Astrocyte (in vitro differentiated cells and primary cell): ENCODE measurements around the gene WSB1. TPM values are rescaled to one million over a fixed set of nuclear protein-coding genes. Genes with fewer than 3 reads are reported as not detected.

Source experiments
- DNase-seq: peaks from one replicate; pipeline ENCODE4 v3.0.0-alpha.2; 2010; ENCODE audit warnings: low read depth
- FAIRE-seq: peaks from 2 replicates; lab custom pipeline; 2011; peaks lifted over from hg19 to GRCh38; lab: Jason Lieb, UNC
- H2AFZ ChIP-seq: 2 replicates; pipeline ENCODE4 v1.6.0; 2012; ENCODE audit warnings: low read depth, low read length, inconsistent platforms
- H3K27ac ChIP-seq: 2 replicates; pipeline ENCODE4 v1.5.1; 2011; ENCODE audit warnings: low read depth, low read length, inconsistent platforms
- H3K27me3 ChIP-seq: 2 replicates; pipeline ENCODE4 v1.6.0; 2011; ENCODE audit warnings: low read length, inconsistent platforms; ENCODE audit not compliant: insufficient read depth
- H3K36me3 ChIP-seq: 2 replicates; pipeline ENCODE4 v1.5.1; 2011; ENCODE audit warnings: low read length, inconsistent platforms; ENCODE audit not compliant: insufficient read depth
- H3K4me1 ChIP-seq: 2 replicates; pipeline ENCODE4 v1.5.1; 2011; ENCODE audit warnings: low read length, inconsistent platforms; ENCODE audit not compliant: insufficient read depth
- H3K4me2 ChIP-seq: 2 replicates; pipeline ENCODE4 v1.6.0; 2012; ENCODE audit warnings: low read length, inconsistent platforms
- H3K4me3 ChIP-seq: 2 replicates; pipeline ENCODE4 v1.5.1; 2011; ENCODE audit warnings: low read depth, mild to moderate bottlenecking, low read length, inconsistent platforms; ENCODE audit not compliant: insufficient read depth
- H3K79me2 ChIP-seq: 2 replicates; pipeline ENCODE4 v1.6.0; 2012; ENCODE audit warnings: mild to moderate bottlenecking, low read length, inconsistent platforms; ENCODE audit not compliant: insufficient read depth
- H3K9ac ChIP-seq: 2 replicates; pipeline ENCODE4 v1.6.0; 2012; ENCODE audit warnings: mild to moderate bottlenecking, low read length, inconsistent platforms
- H3K9me3 ChIP-seq: 2 replicates; pipeline ENCODE4 v1.5.1; 2012; ENCODE audit warnings: low read depth, mild to moderate bottlenecking, low read length, inconsistent platforms; ENCODE audit not compliant: insufficient read depth
- H4K20me1 ChIP-seq: 2 replicates; pipeline ENCODE4 v1.6.0; 2012; ENCODE audit warnings: low read length, inconsistent platforms; ENCODE audit not compliant: insufficient read depth
- H3K27ac Mint-ChIP-seq: one replicate; pipeline ENCODE4 v1.8.0; 2021; ENCODE audit warnings: mild to moderate bottlenecking, mixed read lengths; ENCODE audit not compliant: unreplicated experiment
- H3K27me3 Mint-ChIP-seq: one replicate; pipeline ENCODE4 v1.8.0; 2021; ENCODE audit warnings: low read depth, mixed read lengths; ENCODE audit not compliant: unreplicated experiment
- H3K36me3 Mint-ChIP-seq: one replicate; pipeline ENCODE4 v1.8.0; 2021; ENCODE audit warnings: low read depth, mixed read lengths; ENCODE audit not compliant: unreplicated experiment
- H3K4me1 Mint-ChIP-seq: one replicate; pipeline ENCODE4 v1.8.0; 2021; ENCODE audit warnings: low read depth, mixed read lengths; ENCODE audit not compliant: unreplicated experiment
- H3K4me3 Mint-ChIP-seq: one replicate; pipeline ENCODE4 v1.8.0; 2021; ENCODE audit warnings: mild to moderate bottlenecking, moderate library complexity, mixed read lengths; ENCODE audit not compliant: unreplicated experiment
- H3K9me3 Mint-ChIP-seq: one replicate; pipeline ENCODE4 v1.8.0; 2021; ENCODE audit warnings: mild to moderate bottlenecking, mixed read lengths; ENCODE audit not compliant: unreplicated experiment
- EZH2 ChIP-seq: IDR thresholded peaks from 2 replicates; pipeline ENCODE4 v1.6.1; 2012; ENCODE audit warnings: mild to moderate bottlenecking, low read length, inconsistent platforms; ENCODE audit not compliant: insufficient read depth
- total RNA-seq: library from RNA; stranded (reverse); gene quantifications from 2 replicates; pipeline ENCODE4 v1.2.1, GENCODE V29; 2021
- TF ChIP-seq, protein P1 (sequence below): IDR thresholded peaks from 2 replicates; pipeline ENCODE4 v1.5.1; 2011; ENCODE audit warnings: low read depth, mild to moderate bottlenecking, inconsistent platforms, low read length, moderate library complexity; ENCODE audit not compliant: insufficient read depth

Gene WSB1
- total RNA-seq, 1 donor from 2014 or later = 217 TPM

DNA sequence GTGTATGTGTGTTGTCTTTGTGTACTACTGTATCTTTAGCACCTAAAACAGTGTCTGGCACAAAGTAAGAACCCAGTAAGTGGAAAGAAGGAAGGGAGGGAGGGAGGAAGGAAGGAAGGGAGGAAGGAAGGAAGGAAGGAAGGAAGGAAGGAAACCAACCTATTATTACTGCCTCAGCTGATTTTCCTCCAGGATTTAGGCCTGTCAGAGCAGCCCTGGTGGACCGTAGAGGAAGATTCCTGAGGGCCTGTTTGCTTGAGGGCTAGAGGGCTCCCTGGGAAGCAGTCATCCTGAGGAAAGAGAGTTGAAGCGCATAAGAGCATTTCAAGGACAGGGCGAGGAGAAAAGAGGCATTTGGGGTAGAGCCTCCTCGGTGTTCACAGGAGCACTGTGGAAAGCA, 61.5 kb downstream of the WSB1 start:
- Histone ChIP-seq H3K9me3 (no peaks in the 10 kb centered on the region), H3K4me3 (no peak overlapping the region), H3K9ac (no peak overlapping the region), H3K36me3 (no peaks in the 10 kb centered on the region), H3K27ac (no peak overlapping the region), H3K27me3 (no peaks in the 10 kb centered on the region), H2AFZ (no peak overlapping the region), H3K4me1 (peaks cover 19% of the 10 kb centered on the region), H3K4me2 (no peak overlapping the region), H4K20me1 (no peaks in the 10 kb centered on the region), H3K79me2 (no peaks in the 10 kb centered on the region)
- Mint-ChIP-seq H3K36me3 (no peaks in the 10 kb centered on the region), H3K4me1 (peaks cover under 1% of the 10 kb centered on the region), H3K9me3 (no peaks in the 10 kb centered on the region), H3K27me3 (peaks cover 2% of the 10 kb centered on the region), H3K27ac (no peak overlapping the region), H3K4me3 (no peak overlapping the region)
- TF ChIP-seq EZH2 = no peak
- TF ChIP-seq, protein P1, sequence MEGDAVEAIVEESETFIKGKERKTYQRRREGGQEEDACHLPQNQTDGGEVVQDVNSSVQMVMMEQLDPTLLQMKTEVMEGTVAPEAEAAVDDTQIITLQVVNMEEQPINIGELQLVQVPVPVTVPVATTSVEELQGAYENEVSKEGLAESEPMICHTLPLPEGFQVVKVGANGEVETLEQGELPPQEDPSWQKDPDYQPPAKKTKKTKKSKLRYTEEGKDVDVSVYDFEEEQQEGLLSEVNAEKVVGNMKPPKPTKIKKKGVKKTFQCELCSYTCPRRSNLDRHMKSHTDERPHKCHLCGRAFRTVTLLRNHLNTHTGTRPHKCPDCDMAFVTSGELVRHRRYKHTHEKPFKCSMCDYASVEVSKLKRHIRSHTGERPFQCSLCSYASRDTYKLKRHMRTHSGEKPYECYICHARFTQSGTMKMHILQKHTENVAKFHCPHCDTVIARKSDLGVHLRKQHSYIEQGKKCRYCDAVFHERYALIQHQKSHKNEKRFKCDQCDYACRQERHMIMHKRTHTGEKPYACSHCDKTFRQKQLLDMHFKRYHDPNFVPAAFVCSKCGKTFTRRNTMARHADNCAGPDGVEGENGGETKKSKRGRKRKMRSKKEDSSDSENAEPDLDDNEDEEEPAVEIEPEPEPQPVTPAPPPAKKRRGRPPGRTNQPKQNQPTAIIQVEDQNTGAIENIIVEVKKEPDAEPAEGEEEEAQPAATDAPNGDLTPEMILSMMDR = no peak
- no peak for FAIRE-seq
- DNase-seq = no peak

DNA sequence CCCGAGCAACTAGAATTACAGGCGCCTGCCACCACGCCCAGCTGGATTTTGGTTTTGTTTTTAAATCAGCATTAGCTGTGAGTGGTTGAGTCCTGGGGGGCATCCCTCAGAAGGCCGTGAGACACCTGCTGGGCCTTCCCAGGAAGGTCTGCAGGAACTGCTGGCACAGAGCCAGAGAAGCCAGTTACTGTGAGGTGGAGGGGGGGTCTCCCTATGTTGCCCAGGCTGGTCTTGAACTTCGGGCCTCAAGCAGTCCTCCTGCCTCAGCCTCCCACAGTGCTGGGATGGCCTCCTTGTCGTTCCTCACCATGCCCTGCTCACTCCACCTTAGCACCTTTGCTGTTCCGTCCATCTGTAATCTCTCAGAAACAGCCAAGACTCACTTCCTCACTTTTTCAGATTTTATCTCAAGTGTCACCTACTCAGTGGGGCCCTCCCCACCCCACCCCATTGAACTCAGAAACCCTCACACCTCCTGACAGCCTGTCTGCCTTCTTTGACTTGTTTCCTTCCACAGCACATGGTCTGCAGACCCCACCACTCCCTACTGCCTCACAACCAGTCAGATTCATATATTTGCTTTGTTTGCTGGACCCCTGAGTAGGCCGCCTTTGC, 62.3 kb downstream of the WSB1 start:
- Histone ChIP-seq H3K4me3 (no peak overlapping the region), H3K9ac (no peak overlapping the region), H3K9me3 (no peaks in the 10 kb centered on the region), H3K4me1 (peaks cover 19% of the 10 kb centered on the region), H2AFZ (no peak overlapping the region), H3K79me2 (no peaks in the 10 kb centered on the region), H3K4me2 (no peak overlapping the region), H4K20me1 (no peaks in the 10 kb centered on the region), H3K27ac (no peak overlapping the region), H3K27me3 (no peaks in the 10 kb centered on the region), H3K36me3 (no peaks in the 10 kb centered on the region)
- Mint-ChIP-seq H3K4me3 (no peak overlapping the region), H3K36me3 (no peaks in the 10 kb centered on the region), H3K4me1 (peaks cover 4% of the 10 kb centered on the region), H3K27me3 (peaks cover 2% of the 10 kb centered on the region), H3K9me3 (no peaks in the 10 kb centered on the region), H3K27ac (no peak overlapping the region)
- DNase-seq (no peak), FAIRE-seq (no peak)
- TF ChIP-seq, protein P1 = no peak
- no peak for TF ChIP-seq EZH2

DNA sequence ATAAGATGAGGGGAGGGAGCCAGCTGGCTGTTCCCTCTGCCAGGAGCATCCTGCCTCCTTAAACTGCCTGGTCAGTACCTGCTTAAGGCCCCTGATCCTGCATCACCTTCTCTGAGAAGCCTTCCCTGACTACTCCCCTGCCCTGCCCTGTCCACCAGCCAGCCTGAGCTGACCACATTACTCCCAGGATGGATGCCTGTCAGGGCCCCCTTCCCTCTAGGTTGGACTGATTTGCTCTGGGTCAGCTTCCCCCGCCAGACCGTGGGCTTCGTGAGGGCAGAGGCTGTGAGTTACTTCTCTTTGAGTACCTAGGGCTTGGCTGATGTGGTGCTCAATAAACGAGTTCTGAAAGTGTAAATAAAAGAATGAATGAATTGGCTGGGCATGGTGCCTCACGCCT, 63.3 kb downstream of the WSB1 start:
- Histone ChIP-seq H3K27me3 (no peaks in the 10 kb centered on the region), H2AFZ (no peak overlapping the region), H3K4me2 (no peak overlapping the region), H3K9me3 (no peaks in the 10 kb centered on the region), H3K79me2 (no peaks in the 10 kb centered on the region), H3K4me1 (peaks cover 19% of the 10 kb centered on the region), H3K4me3 (no peak overlapping the region), H3K9ac (no peak overlapping the region), H4K20me1 (no peaks in the 10 kb centered on the region), H3K36me3 (no peaks in the 10 kb centered on the region), H3K27ac (no peak overlapping the region)
- FAIRE-seq = no peak
- Mint-ChIP-seq H3K4me3 (no peak overlapping the region), H3K4me1 (peaks cover 4% of the 10 kb centered on the region), H3K36me3 (no peaks in the 10 kb centered on the region), H3K27me3 (peaks cover 2% of the 10 kb centered on the region), H3K27ac (no peak overlapping the region), H3K9me3 (no peaks in the 10 kb centered on the region)
- TF ChIP-seq, protein P1 = no peak
- no peak for TF ChIP-seq EZH2
- no peak for DNase-seq
